HepG2 (cell line): ENCODE results near the gene WDR87. TPM values are rescaled to one million over a fixed set of nuclear protein-coding genes. Genes with fewer than 3 reads are reported as not detected.

ENCODE experiments used
- CEBPZ ChIP-seq: IDR thresholded peaks from 2 replicates; pipeline ENCODE4 v1.6.1; 2012; ENCODE audit warnings: low read length, improper control_type of control experiment
- DPF2 ChIP-seq: sonication (generic); formaldehyde crosslinking; IDR thresholded peaks from 2 replicates; pipeline ENCODE4 v1.4.0; 2020; ENCODE audit warnings: mild to moderate bottlenecking, low read depth, missing genetic modification reagents, borderline replicate concordance
- DR1 ChIP-seq: sonication (generic); formaldehyde crosslinking; IDR thresholded peaks from 2 replicates; pipeline ENCODE4 v1.8.0; 2021; ENCODE audit warnings: mild to moderate bottlenecking, missing genetic modification reagents, inconsistent platforms
- MYC ChIP-seq: sonication (generic); formaldehyde crosslinking; IDR thresholded peaks from 2 replicates; pipeline ENCODE4 v1.9.0; 2021; ENCODE audit warnings: missing genetic modification reagents, borderline replicate concordance
- NFRKB ChIP-seq: fragments of 450-650 bp; IDR thresholded peaks from 2 replicates; pipeline ENCODE4 v1.6.1; 2017
- RFX3 ChIP-seq: IDR thresholded peaks from 2 replicates; pipeline ENCODE4 v1.6.1; 2016; ENCODE audit warnings: missing biosample characterization, missing genetic modification reagents
- SCMH1 ChIP-seq: sonication (generic); formaldehyde crosslinking; IDR thresholded peaks from 2 replicates; pipeline ENCODE4 v1.9.0; 2021; ENCODE audit warnings: missing genetic modification reagents, mild to moderate bottlenecking, borderline replicate concordance
- YEATS4 ChIP-seq: sonication (generic); formaldehyde crosslinking; IDR thresholded peaks from 2 replicates; pipeline ENCODE4 v1.4.0; 2020; ENCODE audit warnings: missing genetic modification reagents, borderline replicate concordance
- ZFX ChIP-seq: sonication (generic); formaldehyde crosslinking; IDR thresholded peaks from 2 replicates; pipeline ENCODE4 v1.4.0; 2020; ENCODE audit warnings: mild to moderate bottlenecking, low read depth, missing genetic modification reagents, moderate library complexity
- ZNF331 ChIP-seq: sonication (generic); formaldehyde crosslinking; IDR thresholded peaks from 2 replicates; pipeline ENCODE4 v1.4.0; 2020; ENCODE audit warnings: missing genetic modification reagents
- ZNF343 ChIP-seq: sonication (generic); formaldehyde crosslinking; IDR thresholded peaks from 2 replicates; pipeline ENCODE4 v1.4.0; 2020; ENCODE audit warnings: mild to moderate bottlenecking, missing genetic modification reagents
- ZNF441 ChIP-seq: sonication (generic); formaldehyde crosslinking; IDR thresholded peaks from 2 replicates; pipeline ENCODE4 v1.7.0; 2021; ENCODE audit warnings: missing genetic modification reagents, borderline replicate concordance
- polyA plus RNA-seq, 8 experiments: library from polyadenylated mRNA; depleted of rRNA in 3 of 8; stranded (reverse) in 7 of 8; unstranded in 1 of 8; fragments of >200 nt; fragmentation: Illumina TruSeq in 4 of 8; extraction: Trizol in 4 of 8; gene quantifications; 2 replicates each; pipeline versions ENCODE4 v1.2.1 to v1.2.3, GENCODE V29; 2011 to 2016; ENCODE audit warnings: low read depth in 4 of 8, missing spikeins in 1 of 8, mixed read lengths in 1 of 8; ENCODE audit not compliant: insufficient read depth in 1 of 8
- total RNA-seq, 5 experiments: library from RNA; depleted of rRNA; stranded (reverse); fragments of >200 nt; fragmentation: Illumina TruSeq; extraction: Trizol; gene quantifications; 2 replicates each; pipeline ENCODE4 v1.2.3, GENCODE V29; 2016; ENCODE audit warnings: low read depth in 1 of 5
- TF ChIP-seq, protein P1 (sequence below): sonication (generic); formaldehyde crosslinking; IDR thresholded peaks from 2 replicates; pipeline ENCODE4 v1.4.0; 2020; ENCODE audit warnings: missing genetic modification reagents, borderline replicate concordance
- TF ChIP-seq, protein P2 (sequence below): sonication (generic); formaldehyde crosslinking; IDR thresholded peaks from 2 replicates; pipeline ENCODE4 v1.5.1; 2020; ENCODE audit warnings: mild to moderate bottlenecking, missing genetic modification reagents, moderate library complexity
- TF ChIP-seq, protein P3 (sequence below): sonication (generic); formaldehyde crosslinking; IDR thresholded peaks from 2 replicates; pipeline ENCODE4 v1.5.0; 2020; ENCODE audit warnings: missing genetic modification reagents

Gene WDR87
- total and polyA plus RNA-seq, 2 of the 13 experiments (the other 11 are each of a cell fraction or from before 2014, with no cell fraction given) = not detected

- TF ChIP-seq, protein P1, sequence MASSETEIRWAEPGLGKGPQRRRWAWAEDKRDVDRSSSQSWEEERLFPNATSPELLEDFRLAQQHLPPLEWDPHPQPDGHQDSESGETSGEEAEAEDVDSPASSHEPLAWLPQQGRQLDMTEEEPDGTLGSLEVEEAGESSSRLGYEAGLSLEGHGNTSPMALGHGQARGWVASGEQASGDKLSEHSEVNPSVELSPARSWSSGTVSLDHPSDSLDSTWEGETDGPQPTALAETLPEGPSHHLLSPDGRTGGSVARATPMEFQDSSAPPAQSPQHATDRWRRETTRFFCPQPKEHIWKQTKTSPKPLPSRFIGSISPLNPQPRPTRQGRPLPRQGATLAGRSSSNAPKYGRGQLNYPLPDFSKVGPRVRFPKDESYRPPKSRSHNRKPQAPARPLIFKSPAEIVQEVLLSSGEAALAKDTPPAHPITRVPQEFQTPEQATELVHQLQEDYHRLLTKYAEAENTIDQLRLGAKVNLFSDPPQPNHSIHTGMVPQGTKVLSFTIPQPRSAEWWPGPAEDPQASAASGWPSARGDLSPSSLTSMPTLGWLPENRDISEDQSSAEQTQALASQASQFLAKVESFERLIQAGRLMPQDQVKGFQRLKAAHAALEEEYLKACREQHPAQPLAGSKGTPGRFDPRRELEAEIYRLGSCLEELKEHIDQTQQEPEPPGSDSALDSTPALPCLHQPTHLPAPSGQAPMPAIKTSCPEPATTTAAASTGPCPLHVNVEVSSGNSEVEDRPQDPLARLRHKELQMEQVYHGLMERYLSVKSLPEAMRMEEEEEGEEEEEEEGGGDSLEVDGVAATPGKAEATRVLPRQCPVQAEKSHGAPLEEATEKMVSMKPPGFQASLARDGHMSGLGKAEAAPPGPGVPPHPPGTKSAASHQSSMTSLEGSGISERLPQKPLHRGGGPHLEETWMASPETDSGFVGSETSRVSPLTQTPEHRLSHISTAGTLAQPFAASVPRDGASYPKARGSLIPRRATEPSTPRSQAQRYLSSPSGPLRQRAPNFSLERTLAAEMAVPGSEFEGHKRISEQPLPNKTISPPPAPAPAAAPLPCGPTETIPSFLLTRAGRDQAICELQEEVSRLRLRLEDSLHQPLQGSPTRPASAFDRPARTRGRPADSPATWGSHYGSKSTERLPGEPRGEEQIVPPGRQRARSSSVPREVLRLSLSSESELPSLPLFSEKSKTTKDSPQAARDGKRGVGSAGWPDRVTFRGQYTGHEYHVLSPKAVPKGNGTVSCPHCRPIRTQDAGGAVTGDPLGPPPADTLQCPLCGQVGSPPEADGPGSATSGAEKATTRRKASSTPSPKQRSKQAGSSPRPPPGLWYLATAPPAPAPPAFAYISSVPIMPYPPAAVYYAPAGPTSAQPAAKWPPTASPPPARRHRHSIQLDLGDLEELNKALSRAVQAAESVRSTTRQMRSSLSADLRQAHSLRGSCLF (CRISPR knock-in tag) = no peak
- TF ChIP-seq ZFX (0 out of 2 replicates have a peak, but pooled peaks have one; percentile 8), DPF2 (CRISPR knock-in tag) (no peak), MYC (CRISPR knock-in tag) (peak; percentile 6; the same call in 1 of the 2 replicates), SCMH1 (CRISPR knock-in tag) (no peak), ZNF441 (CRISPR knock-in tag) (no peak), ZNF343 (CRISPR knock-in tag) (no peak), CEBPZ (no peak), DR1 (no peak), YEATS4 (CRISPR knock-in tag) (peak; percentile 39; the same call in 1 of the 2 replicates), NFRKB (no peak), RFX3 (CRISPR knock-in tag) (no peak), ZNF331 (CRISPR knock-in tag) (no peak)
- TF ChIP-seq, protein P2, sequence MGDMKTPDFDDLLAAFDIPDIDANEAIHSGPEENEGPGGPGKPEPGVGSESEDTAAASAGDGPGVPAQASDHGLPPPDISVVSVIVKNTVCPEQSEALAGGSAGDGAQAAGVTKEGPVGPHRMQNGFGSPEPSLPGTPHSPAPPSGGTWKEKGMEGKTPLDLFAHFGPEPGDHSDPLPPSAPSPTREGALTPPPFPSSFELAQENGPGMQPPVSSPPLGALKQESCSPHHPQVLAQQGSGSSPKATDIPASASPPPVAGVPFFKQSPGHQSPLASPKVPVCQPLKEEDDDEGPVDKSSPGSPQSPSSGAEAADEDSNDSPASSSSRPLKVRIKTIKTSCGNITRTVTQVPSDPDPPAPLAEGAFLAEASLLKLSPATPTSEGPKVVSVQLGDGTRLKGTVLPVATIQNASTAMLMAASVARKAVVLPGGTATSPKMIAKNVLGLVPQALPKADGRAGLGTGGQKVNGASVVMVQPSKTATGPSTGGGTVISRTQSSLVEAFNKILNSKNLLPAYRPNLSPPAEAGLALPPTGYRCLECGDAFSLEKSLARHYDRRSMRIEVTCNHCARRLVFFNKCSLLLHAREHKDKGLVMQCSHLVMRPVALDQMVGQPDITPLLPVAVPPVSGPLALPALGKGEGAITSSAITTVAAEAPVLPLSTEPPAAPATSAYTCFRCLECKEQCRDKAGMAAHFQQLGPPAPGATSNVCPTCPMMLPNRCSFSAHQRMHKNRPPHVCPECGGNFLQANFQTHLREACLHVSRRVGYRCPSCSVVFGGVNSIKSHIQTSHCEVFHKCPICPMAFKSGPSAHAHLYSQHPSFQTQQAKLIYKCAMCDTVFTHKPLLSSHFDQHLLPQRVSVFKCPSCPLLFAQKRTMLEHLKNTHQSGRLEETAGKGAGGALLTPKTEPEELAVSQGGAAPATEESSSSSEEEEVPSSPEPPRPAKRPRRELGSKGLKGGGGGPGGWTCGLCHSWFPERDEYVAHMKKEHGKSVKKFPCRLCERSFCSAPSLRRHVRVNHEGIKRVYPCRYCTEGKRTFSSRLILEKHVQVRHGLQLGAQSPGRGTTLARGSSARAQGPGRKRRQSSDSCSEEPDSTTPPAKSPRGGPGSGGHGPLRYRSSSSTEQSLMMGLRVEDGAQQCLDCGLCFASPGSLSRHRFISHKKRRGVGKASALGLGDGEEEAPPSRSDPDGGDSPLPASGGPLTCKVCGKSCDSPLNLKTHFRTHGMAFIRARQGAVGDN (CRISPR knock-in tag) = peak; percentile 53
- TF ChIP-seq, protein P3, sequence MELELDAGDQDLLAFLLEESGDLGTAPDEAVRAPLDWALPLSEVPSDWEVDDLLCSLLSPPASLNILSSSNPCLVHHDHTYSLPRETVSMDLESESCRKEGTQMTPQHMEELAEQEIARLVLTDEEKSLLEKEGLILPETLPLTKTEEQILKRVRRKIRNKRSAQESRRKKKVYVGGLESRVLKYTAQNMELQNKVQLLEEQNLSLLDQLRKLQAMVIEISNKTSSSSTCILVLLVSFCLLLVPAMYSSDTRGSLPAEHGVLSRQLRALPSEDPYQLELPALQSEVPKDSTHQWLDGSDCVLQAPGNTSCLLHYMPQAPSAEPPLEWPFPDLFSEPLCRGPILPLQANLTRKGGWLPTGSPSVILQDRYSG (CRISPR knock-in tag) = no peak
Measured at GRCh38 chr19:37932985-37933936, 26.9 kb upstream of the WDR87 start (continued).
